ENCODE measurements around the gene WNK2. TPM values are rescaled to one million over a fixed set of nuclear protein-coding genes. Genes with fewer than 3 reads are reported as not detected.

WNK2 gene
- not detected in 2 replicates for total RNA-seq

DNA sequence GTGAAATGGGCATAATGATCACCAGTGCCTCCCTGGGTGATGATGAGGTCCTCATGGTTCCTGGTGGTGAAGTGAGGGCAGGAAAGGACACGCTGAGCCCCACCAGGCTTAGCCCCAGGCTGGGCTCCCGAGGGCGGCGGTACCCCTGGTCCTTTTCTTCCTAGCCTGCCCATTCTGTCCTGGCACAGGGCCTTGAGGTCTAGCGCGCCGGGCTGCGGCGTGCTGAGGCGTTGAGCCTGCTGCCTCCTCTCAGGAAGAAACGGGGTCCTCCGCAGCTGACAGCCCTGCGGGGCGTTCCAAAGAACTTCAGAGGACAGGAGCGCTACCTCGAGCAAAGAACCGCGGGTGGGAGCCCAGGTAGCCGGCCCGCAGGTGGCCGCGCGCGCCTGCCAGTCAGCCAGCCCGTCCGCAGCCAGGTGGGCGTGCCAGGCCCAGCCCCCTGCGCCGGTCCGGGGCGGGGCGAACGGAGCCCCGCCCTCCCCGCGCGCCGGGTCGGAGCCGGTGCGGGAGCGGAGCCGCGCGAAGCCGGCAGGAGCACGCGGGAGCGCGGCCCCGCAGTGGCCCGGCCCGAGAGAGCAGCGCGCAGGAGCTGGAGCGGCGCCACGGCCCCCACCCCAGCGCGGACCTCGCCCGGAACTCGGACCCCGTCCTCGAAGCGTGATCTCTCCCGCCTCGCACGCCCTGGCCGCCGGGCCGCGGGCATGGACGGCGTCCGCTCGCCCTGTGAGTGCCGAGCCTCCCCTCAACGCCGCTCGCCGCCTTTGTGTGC is at the start of gene WNK2:
Gene WNK2, plus strand, starts transcription at position 477 of the 769 bp plus-strand sequence. CDS start 791 bp downstream, outside the sequence.

Other genes with a start within 250 kb of the WNK2 start
- gene FGD3, start 236.6 kb upstream of the WNK2 start, total RNA-seq = 0.12 and 0.16 TPM in 2 replicates
- not detected in 2 replicates for gene SUSD3, start 125.4 kb upstream of the WNK2 start, total RNA-seq
- 41.2 and 44.4 TPM in 2 replicates for gene CARD19, start 87.9 kb upstream of the WNK2 start, total RNA-seq
- 6.7 and 13.5 TPM in 2 replicates for gene NINJ1, start 49.9 kb upstream of the WNK2 start, total RNA-seq

Data from hair follicle dermal papilla cell (primary cell).